Rectal smooth muscle tissue (tissue), 1 donor: ENCODE measurements around the gene ACAP2.
A peak's percentile ranks its signal among the peaks of the same experiment; 100 is the strongest.

ENCODE experiments used
- H3K27ac ChIP-seq: one replicate; pipeline ENCODE4 v1.7.0; 2013; ENCODE audit warnings: low read depth, low read length, inconsistent platforms
- H3K27me3 ChIP-seq: one replicate; pipeline ENCODE4 v1.7.0; 2013; ENCODE audit warnings: low read length; ENCODE audit not compliant: control insufficient read depth, insufficient read depth
- H3K36me3 ChIP-seq: one replicate; pipeline ENCODE4 v1.7.0; 2013; ENCODE audit warnings: low read length; ENCODE audit not compliant: control insufficient read depth, insufficient read depth
- H3K4me1 ChIP-seq: one replicate; pipeline ENCODE4 v1.7.0; 2013; ENCODE audit warnings: low read length; ENCODE audit not compliant: control insufficient read depth, insufficient read depth
- H3K4me3 ChIP-seq: one replicate; pipeline ENCODE4 v1.7.0; 2013; ENCODE audit warnings: low read length
- H3K9ac ChIP-seq: one replicate; pipeline ENCODE4 v1.7.0; 2013; ENCODE audit warnings: low read length

ACAP2 gene

DNA sequence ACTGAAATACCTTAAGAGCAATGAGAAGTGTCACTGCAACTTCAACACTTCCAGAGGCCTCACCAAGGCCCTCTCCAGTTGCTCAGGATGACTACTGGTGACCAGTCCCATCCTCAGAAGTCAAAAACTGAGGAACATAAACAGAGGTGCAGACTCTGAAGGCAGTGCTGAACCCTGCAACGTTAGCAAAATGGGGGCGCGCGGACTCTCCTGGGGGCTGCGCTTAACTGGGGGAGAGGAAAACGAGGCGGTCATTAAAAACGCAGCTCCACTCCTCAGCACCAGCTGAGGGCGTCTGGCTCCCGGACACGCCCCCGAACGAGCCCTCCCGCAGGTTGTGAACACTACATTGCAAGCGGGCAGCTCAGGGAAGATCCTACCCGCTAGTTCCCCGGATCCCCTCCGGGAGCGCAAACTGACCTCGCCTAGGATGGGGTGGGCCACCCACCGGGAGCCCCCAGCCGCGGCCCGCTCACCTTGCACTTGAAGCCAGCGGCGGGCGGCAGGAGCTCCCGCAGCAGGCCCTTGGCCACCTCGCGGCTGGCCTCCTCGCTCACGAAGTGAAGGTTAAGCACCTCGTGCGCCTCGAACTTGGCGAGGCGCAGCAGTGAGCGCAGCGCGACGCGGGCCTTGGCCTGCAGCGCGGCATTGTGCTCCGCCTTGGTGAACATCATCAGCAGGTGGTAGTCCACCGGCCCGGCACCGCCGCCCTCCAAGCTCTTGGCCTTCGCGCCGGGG is 172.6 kb downstream of the ACAP2 start:
- H3K27ac ChIP-seq = peak overlapping the region; percentile 80
- H3K4me3 ChIP-seq = peak overlapping the region; percentile 87
- H3K27me3 ChIP-seq = no peaks in the 10 kb centered on the region
- no peaks in the 10 kb centered on the region for H3K36me3 ChIP-seq
- H3K9ac ChIP-seq = no peak overlapping the region
- peaks cover 20% of the 10 kb centered on the region for H3K4me1 ChIP-seq

DNA sequence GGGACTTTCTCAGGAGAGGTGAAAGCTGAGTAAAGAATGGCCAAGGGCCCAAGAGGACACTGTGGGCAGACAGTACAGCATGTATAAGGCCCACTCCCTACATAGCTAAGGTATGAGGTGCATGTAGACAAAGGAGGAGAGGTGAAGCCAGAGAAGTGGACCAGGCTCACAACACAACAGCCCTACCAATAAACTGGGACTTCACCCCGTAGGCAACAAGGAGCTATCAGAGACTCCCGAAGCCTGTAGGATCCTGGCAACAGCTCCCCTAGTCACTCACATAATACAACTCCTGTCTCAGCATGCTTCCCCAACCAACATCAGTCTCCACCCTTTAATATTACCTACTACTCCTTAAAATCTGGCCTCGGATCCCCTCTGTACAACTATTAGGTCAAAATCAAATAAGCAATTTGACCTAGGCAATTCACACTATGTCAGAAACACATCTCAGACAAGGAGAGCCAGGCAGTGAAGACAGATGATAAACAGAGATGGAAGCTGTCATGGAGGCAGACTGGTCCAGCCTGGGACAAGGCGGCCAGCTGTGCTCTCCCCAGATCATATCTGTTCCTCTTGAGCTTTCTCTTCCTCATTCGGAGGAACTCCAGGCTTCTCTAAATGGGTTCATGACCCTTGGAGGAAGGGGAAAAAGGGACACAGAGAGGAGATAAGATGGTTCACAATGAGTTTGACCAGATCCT is 173.3 kb downstream of the ACAP2 start:
- Histone ChIP-seq H3K36me3 (no peaks in the 10 kb centered on the region), H3K27me3 (no peaks in the 10 kb centered on the region), H3K9ac (no peak overlapping the region), H3K4me1 (peaks cover 20% of the 10 kb centered on the region), H3K27ac (no peak overlapping the region), H3K4me3 (peak overlapping the region; percentile 87)

DNA sequence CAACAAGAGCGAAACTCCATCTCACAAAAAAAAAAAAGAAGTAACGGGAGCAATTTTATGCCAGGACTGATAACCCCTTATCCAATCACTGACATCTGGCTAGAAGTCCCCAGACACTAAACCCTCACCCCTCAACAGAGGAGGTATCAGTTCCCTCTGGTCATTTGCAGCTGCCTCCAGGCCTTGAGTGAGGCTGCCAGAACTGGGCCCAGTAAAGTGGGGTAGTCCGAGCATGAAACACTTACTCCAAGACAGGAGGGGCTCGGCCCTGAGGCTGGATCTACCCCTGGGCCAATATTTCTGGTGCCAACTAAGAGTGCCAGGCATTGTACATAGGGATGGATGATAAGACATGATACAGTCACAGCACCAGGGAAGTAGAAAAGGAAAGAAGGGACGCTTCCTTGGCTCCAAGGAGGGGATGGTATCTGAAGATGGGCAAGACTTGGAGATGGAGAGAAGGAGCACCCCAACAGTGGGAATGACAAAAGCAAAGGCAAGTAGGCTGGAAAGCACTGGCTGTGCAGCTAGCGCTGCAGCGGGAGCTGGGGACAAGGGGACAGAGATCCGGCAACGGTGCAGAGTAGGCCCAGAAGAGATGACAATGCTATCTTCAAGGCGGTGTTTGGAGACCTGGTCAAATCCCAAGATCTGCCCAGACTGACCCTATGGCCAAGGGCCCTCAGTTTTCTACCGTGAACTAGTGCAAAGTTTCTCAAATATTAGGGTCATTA is 174.1 kb downstream of the ACAP2 start:
- no peak overlapping the region for H3K27ac ChIP-seq
- no peak overlapping the region for H3K4me3 ChIP-seq
- H3K27me3 ChIP-seq = no peaks in the 10 kb centered on the region
- H3K4me1 ChIP-seq = peaks cover 20% of the 10 kb centered on the region
- H3K36me3 ChIP-seq = no peaks in the 10 kb centered on the region
- H3K9ac ChIP-seq = no peak overlapping the region

DNA sequence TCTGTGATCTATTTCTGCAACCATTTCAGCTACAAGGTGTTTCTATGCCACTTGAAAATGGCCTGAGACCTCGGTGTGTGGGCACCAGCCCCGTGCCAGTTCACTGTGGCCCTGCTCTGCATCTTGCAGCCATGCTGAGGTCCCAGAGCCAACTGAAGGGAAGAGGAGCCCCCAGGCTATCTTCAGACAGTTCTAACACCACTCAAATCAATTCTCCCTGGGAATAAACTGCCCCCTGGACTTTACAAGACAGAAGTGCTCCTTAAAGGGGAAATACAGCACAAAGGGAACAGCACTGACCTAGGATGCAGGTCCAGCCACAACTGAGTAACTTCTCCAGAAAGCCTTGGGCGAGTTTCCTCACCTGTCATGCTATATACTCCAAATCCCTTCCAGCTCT is 175.7 kb downstream of the ACAP2 start:
- Histone ChIP-seq H3K9ac (no peak overlapping the region), H3K27me3 (no peaks in the 10 kb centered on the region), H3K4me1 (peaks cover 19% of the 10 kb centered on the region), H3K4me3 (no peak overlapping the region), H3K36me3 (no peaks in the 10 kb centered on the region), H3K27ac (no peak overlapping the region)

DNA sequence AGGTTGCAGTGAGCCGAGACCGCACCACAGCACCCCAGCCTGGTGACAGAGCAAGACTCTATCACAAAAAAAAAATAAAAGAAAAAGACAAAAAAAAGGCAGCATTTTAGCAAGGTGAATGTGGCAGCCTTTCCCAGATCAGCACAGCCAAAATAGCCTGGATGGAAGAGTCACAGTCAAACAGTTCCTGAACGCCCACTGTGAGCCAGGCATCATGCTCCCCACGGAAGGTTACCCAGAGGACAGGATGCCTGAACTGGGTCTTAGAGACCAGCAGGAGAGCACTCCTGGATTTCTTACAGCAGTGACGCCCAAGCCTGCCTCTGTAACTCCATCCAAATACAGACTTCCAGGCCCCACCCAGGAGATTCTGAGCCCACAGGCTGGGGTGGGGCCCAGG is 176.4 kb downstream of the ACAP2 start:
- Histone ChIP-seq H3K4me1 (peaks cover 14% of the 10 kb centered on the region), H3K27me3 (no peaks in the 10 kb centered on the region), H3K4me3 (no peak overlapping the region), H3K9ac (no peak overlapping the region), H3K36me3 (no peaks in the 10 kb centered on the region), H3K27ac (no peak overlapping the region)

DNA sequence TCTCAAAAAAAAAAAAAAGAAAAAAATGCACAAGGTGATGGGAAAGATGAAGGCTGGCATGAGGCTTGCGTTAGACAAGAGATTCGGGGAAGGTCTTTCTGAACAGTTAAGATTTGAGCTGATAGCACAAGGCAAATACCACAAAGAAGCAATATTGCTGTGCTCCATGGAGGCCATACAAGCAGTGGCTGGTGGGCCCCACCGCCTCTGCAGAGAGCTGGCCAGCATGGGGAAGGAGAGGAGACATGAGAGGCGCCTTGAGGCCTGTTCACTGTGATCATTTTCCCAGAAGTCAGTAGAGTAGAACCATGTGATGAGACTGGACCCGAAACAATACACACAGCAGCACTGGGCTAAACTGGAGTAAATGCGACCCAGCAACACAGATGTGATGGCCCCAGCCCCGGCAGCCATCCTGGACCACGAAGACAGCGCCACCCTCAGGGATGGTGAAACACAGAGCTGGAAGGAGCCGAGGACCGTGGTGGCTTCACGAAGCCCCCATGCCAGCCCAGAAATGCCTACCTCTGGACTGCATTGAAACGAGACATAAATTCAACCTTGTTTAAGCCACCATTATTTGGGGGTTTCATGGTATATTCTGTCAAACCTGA is 177.3 kb downstream of the ACAP2 start:
- peaks cover 14% of the 10 kb centered on the region for H3K4me1 ChIP-seq
- H3K27ac ChIP-seq = no peak overlapping the region
- no peaks in the 10 kb centered on the region for H3K36me3 ChIP-seq
- no peaks in the 10 kb centered on the region for H3K27me3 ChIP-seq
- no peak overlapping the region for H3K4me3 ChIP-seq
- no peak overlapping the region for H3K9ac ChIP-seq

DNA sequence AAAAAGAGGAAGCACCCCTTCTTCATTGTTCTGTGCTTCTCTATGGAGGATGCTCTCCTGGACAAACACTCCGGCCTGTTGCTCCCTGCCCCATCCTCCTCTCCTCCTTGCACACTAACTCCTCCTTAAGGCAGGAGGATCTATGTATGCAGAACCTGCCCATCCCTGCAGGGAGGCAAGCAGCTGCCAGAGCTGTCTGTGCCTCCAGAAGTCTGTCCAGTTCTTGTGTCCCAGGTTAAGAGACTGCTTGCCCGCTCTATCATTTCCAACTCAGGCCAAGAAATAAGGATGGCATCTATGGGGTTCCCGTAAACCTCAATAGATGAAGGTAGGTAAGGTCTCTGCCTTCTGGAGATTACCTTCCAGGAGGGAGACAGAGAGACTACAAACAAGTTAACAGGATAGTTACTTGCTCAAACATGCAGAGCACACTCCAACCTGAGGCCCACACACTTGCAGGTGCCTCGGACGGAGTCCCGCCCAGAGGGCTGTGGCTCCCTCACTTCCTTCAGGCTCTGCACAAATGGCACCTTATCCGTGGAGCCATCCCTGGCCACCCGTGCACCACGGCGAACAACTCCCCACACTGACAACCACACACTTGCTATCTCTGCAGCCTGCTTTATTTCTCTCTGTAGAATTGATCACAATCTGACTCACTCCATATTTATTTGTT is 178.8 kb downstream of the ACAP2 start:
- no peaks in the 10 kb centered on the region for H3K27me3 ChIP-seq
- H3K4me1 ChIP-seq = peaks cover 5% of the 10 kb centered on the region
- H3K4me3 ChIP-seq = no peak overlapping the region
- H3K9ac ChIP-seq = no peak overlapping the region
- H3K36me3 ChIP-seq = no peaks in the 10 kb centered on the region
- no peak overlapping the region for H3K27ac ChIP-seq

DNA sequence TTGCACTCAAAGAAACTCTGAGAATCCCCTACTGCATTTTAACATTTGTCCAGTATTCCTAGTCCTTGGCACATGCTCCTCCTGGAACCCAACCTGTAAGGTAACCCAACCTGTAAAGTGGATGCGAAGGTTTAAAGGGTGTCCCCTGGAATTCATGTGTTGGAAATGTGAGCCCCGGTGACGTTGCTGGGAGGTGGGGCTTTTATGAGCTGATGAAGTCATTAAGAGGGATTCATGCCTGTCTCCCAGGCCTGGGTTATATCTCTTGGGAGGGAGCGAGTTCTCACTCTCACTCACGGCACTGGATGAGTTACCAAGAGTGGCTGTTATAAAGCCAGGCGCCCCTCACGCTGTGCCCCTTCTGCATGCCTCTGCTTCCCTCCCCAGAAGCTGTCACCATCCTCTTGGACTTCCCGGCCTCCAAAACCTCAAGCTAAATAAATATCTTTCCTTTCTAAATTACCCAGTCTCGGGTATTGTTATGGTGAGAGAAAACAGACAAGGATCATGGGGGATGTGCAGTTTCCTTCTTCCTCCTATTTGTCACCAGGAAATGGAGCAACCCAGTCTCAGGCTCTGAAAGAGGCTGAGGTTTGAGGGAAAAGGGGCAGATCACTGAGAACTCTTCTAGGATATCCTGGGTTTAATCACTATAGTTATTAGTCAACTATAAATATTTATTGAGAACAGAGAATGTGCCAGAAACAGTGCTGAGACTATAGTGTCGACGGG is 179.5 kb downstream of the ACAP2 start:
- no peaks in the 10 kb centered on the region for H3K27me3 ChIP-seq
- H3K9ac ChIP-seq = no peak overlapping the region
- H3K4me1 ChIP-seq = peaks cover 10% of the 10 kb centered on the region
- H3K27ac ChIP-seq = no peak overlapping the region
- no peaks in the 10 kb centered on the region for H3K36me3 ChIP-seq
- H3K4me3 ChIP-seq = no peak overlapping the region

DNA sequence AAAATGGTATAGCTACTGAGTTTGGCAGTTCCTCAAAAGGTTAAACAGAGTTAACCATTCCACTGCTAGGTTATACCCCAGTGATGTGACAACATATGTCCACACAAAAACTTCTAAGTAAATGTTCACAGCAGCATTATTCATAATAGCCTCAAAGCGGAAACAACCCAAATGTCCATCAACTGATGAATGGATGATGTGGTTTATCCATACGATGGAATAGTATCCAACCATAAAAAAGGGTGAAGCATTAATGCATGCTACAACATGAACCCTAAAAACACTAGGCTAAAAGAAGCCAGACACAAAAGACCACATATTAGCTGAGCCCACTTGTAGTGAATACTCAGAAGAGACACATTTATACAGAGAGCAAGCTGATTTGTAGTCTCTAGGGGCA is 180.9 kb downstream of the ACAP2 start:
- no peak overlapping the region for H3K9ac ChIP-seq

DNA sequence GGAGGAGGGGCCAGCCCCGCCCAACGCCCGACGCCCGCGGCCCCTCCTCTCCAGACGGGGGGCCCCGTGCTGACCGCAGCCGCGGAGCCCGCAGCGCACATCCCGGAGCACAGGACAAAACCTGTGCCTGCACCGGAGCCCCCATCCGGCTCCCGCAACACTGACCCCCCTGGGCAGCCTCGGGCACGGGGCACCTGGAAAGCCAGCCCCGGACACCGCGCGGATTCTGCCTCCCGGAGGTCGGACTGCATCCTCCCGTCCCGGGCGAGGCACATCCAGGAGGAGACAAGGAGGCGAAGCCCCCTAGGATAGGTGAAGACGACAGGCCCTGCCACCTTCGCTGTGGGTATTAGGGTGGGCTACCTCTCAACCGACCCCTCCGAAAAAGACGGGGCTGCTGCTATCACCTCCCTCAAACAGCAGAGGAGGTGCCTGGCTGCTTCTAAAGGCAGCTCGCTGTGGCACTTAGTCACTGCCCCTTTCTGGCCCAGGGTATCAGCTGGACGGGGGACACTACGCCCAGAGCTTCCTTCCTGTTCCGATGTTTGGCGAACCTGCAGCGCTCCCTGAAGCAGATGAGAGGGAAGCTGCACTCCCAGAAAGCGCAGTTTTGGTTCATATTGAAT is 182.4 kb downstream of the ACAP2 start:
- peak overlapping the region; percentile 54 for H3K27ac ChIP-seq

More for the DNA sequence above, 180.9 kb downstream of the ACAP2 start:
- H3K4me1 ChIP-seq = peaks cover 22% of the 10 kb centered on the region
- H3K4me3 ChIP-seq = no peak overlapping the region
- no peaks in the 10 kb centered on the region for H3K36me3 ChIP-seq
- no peak overlapping the region for H3K27ac ChIP-seq
- no peaks in the 10 kb centered on the region for H3K27me3 ChIP-seq

More for the DNA sequence above, 182.4 kb downstream of the ACAP2 start:
- Histone ChIP-seq H3K36me3 (no peaks in the 10 kb centered on the region), H3K27me3 (no peaks in the 10 kb centered on the region), H3K4me3 (peak overlapping the region; percentile 85), H3K9ac (peak overlapping the region; percentile 75), H3K4me1 (peaks cover 22% of the 10 kb centered on the region)
